HEK293 (cell line): ENCODE results near the gene BRWD1.

Experiments used
- CTCF ChIA-PET: fragments of 350-600 bp; formaldehyde crosslinking; extraction: SDS; loops from one replicate; lab custom pipeline; 2021; ENCODE audit warnings: antibody characterized with exemption; lab: Yijun Ruan, JAX
- POLR2A ChIA-PET: fragments of 300-600 bp; formaldehyde crosslinking; extraction: SDS; loops from one replicate; lab custom pipeline; 2020; ENCODE audit warnings: antibody characterized with exemption, inconsistent platforms; lab: Yijun Ruan, JAX
- H3K27ac ChIP-seq: fragments of 200-500 bp; sonication (Bioruptor generic); 2 replicates; pipeline ENCODE4 v1.5.1; 2014; ENCODE audit warnings: low read depth, low read length, control low read depth, inconsistent platforms; ENCODE audit errors: extremely low read depth
- H3K36me3 ChIP-seq, 2 experiments: fragments of 200-500 bp in 1 of 2; sonication (Bioruptor generic) in 1 of 2; 1 replicate in 1 of 2; 2 replicates in 1 of 2; pipeline ENCODE4 v1.5.1; 2014 to 2017; ENCODE audit warnings: inconsistent platforms in 2 of 2, low read length in 2 of 2; ENCODE audit not compliant: control insufficient read depth in 2 of 2, insufficient read depth in 1 of 2
- H3K4me1 ChIP-seq: fragments of 200-500 bp; sonication (Bioruptor generic); 2 replicates; pipeline ENCODE4 v1.5.1; 2014; ENCODE audit warnings: mild to moderate bottlenecking, low read length, inconsistent platforms; ENCODE audit not compliant: control insufficient read depth, insufficient read depth
- H3K4me3 ChIP-seq: 2 replicates; pipeline ENCODE4 v1.5.1; 2011; ENCODE audit warnings: low read depth, mild to moderate bottlenecking, control low read depth, low read length, moderate library complexity
- H3K9me3 ChIP-seq: fragments of 200-500 bp; sonication (Bioruptor generic); 2 replicates; pipeline ENCODE4 v1.5.1; 2014; ENCODE audit warnings: low read depth, low read length, inconsistent platforms; ENCODE audit not compliant: control insufficient read depth, insufficient read depth
- AEBP2 ChIP-seq: fragments of 450-650 bp; formaldehyde crosslinking; IDR thresholded peaks from 2 replicates; pipeline ENCODE4 v1.5.1; 2016; ENCODE audit warnings: missing biosample characterization, missing genetic modification characterization, borderline replicate concordance
- BCL11B ChIP-seq: fragments of 450-650 bp; formaldehyde crosslinking; IDR thresholded peaks from 2 replicates; pipeline ENCODE4 v1.5.1; 2016; ENCODE audit warnings: low read depth, missing biosample characterization, missing genetic modification characterization
- EGR2 ChIP-seq: fragments of 450-650 bp; formaldehyde crosslinking; IDR thresholded peaks from 2 replicates; pipeline ENCODE4 v1.5.1; 2016; ENCODE audit warnings: low read depth, missing biosample characterization, missing genetic modification characterization
- GFI1B ChIP-seq: fragments of 450-650 bp; formaldehyde crosslinking; IDR thresholded peaks from 2 replicates; pipeline ENCODE4 v1.5.1; 2016; ENCODE audit warnings: missing biosample characterization, missing genetic modification characterization
- GLIS2 ChIP-seq: fragments of 450-650 bp; formaldehyde crosslinking; IDR thresholded peaks from 2 replicates; pipeline ENCODE4 v1.5.1; 2016; ENCODE audit warnings: missing biosample characterization, missing genetic modification characterization
- HOXD13 ChIP-seq: sonication (generic); formaldehyde crosslinking; IDR thresholded peaks from 2 replicates; pipeline ENCODE4 v1.8.0; 2022; ENCODE audit warnings: missing genetic modification reagents, borderline replicate concordance
- MEIS1 ChIP-seq: sonication (generic); formaldehyde crosslinking; IDR thresholded peaks from 2 replicates; pipeline ENCODE4 v1.8.1; 2022; ENCODE audit warnings: missing genetic modification reagents, mild to moderate bottlenecking, borderline replicate concordance
- MYNN ChIP-seq: fragments of 450-650 bp; formaldehyde crosslinking; IDR thresholded peaks from 2 replicates; pipeline ENCODE4 v1.5.1; 2016; ENCODE audit warnings: missing biosample characterization, missing genetic modification characterization, borderline replicate concordance
- PRDM1 ChIP-seq: fragments of 450-650 bp; formaldehyde crosslinking; IDR thresholded peaks from 2 replicates; pipeline ENCODE4; 2016; ENCODE audit warnings: missing biosample characterization, missing genetic modification characterization
- ZEB2 ChIP-seq: fragments of 450-650 bp; formaldehyde crosslinking; IDR thresholded peaks from 2 replicates; pipeline ENCODE4 v1.5.1; 2016; ENCODE audit warnings: missing biosample characterization, missing genetic modification characterization
- ZNF169 ChIP-seq: fragments of 450-650 bp; formaldehyde crosslinking; IDR thresholded peaks from 2 replicates; pipeline ENCODE4 v1.5.1; 2016; ENCODE audit warnings: missing biosample characterization, missing genetic modification characterization
- ZNF174 ChIP-seq: fragments of 450-650 bp; formaldehyde crosslinking; IDR thresholded peaks from 2 replicates; pipeline ENCODE4 v1.5.0; 2017; ENCODE audit warnings: missing biosample characterization, mild to moderate bottlenecking, missing genetic modification characterization
- ZNF280C ChIP-seq: fragments of 450-650 bp; formaldehyde crosslinking; IDR thresholded peaks from 2 replicates; pipeline ENCODE4 v1.5.1; 2016; ENCODE audit warnings: missing biosample characterization, missing genetic modification characterization
- ZNF311 ChIP-seq: fragments of 450-650 bp; formaldehyde crosslinking; IDR thresholded peaks from 2 replicates; pipeline ENCODE4 v1.5.1; 2017; ENCODE audit warnings: missing biosample characterization, missing genetic modification characterization, borderline replicate concordance
- ZNF341 ChIP-seq: fragments of 450-650 bp; formaldehyde crosslinking; IDR thresholded peaks from 2 replicates; pipeline ENCODE4; 2016; ENCODE audit warnings: low read depth, missing biosample characterization, missing genetic modification characterization
- ZNF416 ChIP-seq: fragments of 450-650 bp; formaldehyde crosslinking; IDR thresholded peaks from 2 replicates; pipeline ENCODE4 v1.5.1; 2016; ENCODE audit warnings: missing biosample characterization, missing genetic modification characterization
- ZNF585B ChIP-seq: fragments of 450-650 bp; formaldehyde crosslinking; IDR thresholded peaks from 2 replicates; pipeline ENCODE4 v1.5.1; 2016; ENCODE audit warnings: missing biosample characterization, missing genetic modification characterization
- ZNF777 ChIP-seq: fragments of 450-650 bp; formaldehyde crosslinking; IDR thresholded peaks from 2 replicates; pipeline ENCODE4 v1.5.1; 2017; ENCODE audit warnings: missing biosample characterization, missing genetic modification characterization, borderline replicate concordance
- ZSCAN4 ChIP-seq: fragments of 450-650 bp; formaldehyde crosslinking; IDR thresholded peaks from 2 replicates; pipeline ENCODE4 v1.5.1; 2017; ENCODE audit warnings: missing biosample characterization, missing genetic modification characterization
- TF ChIP-seq, protein P1 (sequence below): fragments of 450-650 bp; formaldehyde crosslinking; IDR thresholded peaks from 2 replicates; pipeline ENCODE4 v1.5.1; 2016; ENCODE audit warnings: missing biosample characterization, missing genetic modification characterization
- TF ChIP-seq, protein P2 (sequence below): fragments of 450-650 bp; formaldehyde crosslinking; IDR thresholded peaks from 2 replicates; pipeline ENCODE4 v1.5.1; 2017; ENCODE audit warnings: missing biosample characterization, missing genetic modification characterization

BRWD1 gene

GRCh38 chr21:39296891-39297290 is 16.5 kb downstream of the BRWD1 start (continued):
- no peak for TF ChIP-seq ZSCAN4 (tag by site-specific recombination)
- TF ChIP-seq GLIS2 (tag by site-specific recombination) = no peak
- TF ChIP-seq ZNF777 = no peak
- no peak for TF ChIP-seq ZNF341 (tag by site-specific recombination)
- no peak for TF ChIP-seq MYNN (tag by site-specific recombination)
- no peak for TF ChIP-seq ZNF311 (tag by site-specific recombination)

DNA sequence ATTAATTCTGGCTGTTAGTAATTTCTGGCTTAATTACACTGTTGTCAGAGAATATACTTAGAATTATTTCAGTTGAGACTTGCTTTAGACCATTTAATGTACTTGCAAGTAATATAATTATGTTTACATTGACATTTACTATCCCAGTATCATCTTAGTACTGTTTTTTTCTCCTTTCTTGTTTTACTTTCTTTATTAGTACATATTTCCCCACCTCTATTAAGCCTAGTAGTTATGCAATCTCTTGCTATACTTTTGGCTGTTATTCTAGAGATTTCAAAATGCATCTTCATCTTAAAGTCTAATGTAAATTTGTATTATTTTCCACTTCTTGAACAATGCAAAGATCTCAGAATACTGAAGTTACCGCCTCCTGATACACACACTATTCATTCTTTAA is 24.4 kb downstream of the BRWD1 start:
- no peaks in the 10 kb centered on the region for H3K4me1 ChIP-seq
- peaks cover 68 to 84% of the 10 kb centered on the region in 2 experiments for H3K36me3 ChIP-seq
- H3K4me3 ChIP-seq = no peak overlapping the region
- ChIA-PET CTCF (no interaction called here), POLR2A (interaction anchor here (0.7 kb wide), 1 partner anchor 16 kb away, joined by 3 read pairs; no protein-coding TSS in a partner anchor)
- no peaks in the 10 kb centered on the region; the same call in 1 of the 2 replicates for H3K9me3 ChIP-seq
- no peak overlapping the region for H3K27ac ChIP-seq
- no peak for TF ChIP-seq ZNF174 (tag by site-specific recombination)
- TF ChIP-seq, all 188 proteins: peak for 0

DNA sequence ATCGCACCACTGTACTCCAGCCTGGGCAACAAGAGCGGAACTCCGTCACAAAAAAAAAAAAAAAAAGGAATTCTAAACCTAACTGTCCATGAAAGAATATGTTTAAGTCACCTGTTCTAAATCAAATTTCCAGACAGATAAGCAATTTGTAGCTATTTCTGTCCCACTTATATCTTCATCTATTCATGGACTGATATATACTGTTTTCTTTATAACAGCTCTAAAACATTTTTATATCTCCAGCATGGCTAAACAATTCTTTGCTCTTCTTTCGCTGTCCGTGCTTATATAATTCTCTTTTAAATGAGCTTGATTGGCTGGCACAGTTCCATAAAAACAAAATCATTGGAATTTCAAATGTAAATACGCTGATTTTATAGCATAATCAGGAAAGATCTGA is 30.5 kb downstream of the BRWD1 start:
- Histone ChIP-seq H3K4me1 (no peaks in the 10 kb centered on the region), H3K36me3 (peaks cover 26 to 61% of the 10 kb centered on the region in 2 experiments), H3K9me3 (no peaks in the 10 kb centered on the region), H3K4me3 (no peak overlapping the region), H3K27ac (no peak overlapping the region)
- TF ChIP-seq HOXD13 (CRISPR knock-in tag) = no peak
- TF ChIP-seq GFI1B (tag by site-specific recombination) = no peak
- TF ChIP-seq, protein P1, sequence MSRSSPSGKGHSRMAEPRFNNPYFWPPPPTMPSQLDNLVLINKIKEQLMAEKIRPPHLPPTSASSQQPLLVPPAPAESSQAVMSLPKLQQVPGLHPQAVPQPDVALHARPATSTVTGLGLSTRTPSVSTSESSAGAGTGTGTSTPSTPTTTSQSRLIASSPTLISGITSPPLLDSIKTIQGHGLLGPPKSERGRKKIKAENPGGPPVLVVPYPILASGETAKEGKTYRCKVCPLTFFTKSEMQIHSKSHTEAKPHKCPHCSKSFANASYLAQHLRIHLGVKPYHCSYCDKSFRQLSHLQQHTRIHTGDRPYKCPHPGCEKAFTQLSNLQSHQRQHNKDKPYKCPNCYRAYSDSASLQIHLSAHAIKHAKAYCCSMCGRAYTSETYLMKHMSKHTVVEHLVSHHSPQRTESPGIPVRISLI (tag by site-specific recombination) = no peak
- no peak for TF ChIP-seq ZEB2 (tag by site-specific recombination)
- ChIA-PET CTCF (interaction anchor here (0.6 to 1.0 kb wide), 2 partner anchors 19 to 1558 kb away, joined by 3 read pairs; no protein-coding TSS in a partner anchor), POLR2A (no interaction called here)

DNA sequence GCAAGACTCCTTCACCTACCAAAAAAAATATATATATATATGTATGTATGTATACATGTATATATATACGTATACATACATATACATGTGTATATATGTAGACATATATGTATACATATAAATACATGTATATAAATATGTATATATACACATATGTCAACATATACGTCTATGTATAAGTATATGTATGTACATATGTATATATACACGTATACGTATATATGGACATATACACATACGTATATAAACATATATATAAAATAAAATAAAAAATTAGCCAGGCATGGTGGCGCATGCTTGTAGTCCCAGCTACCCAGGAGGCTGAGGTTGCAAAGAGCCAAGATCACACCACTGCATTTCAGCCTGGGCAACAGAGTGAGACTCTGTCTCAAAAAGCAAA is 31.6 kb downstream of the BRWD1 start:
- no peaks in the 10 kb centered on the region for H3K9me3 ChIP-seq
- POLR2A ChIA-PET = no interaction called here
- no peak overlapping the region for H3K4me3 ChIP-seq
- H3K36me3 ChIP-seq = peaks cover 31 to 60% of the 10 kb centered on the region in 2 experiments
- CTCF ChIA-PET = interaction anchor here (0.6 to 1.0 kb wide), 3 partner anchors 20 to 159 kb away, joined by 3 read pairs; no protein-coding TSS in a partner anchor
- H3K4me1 ChIP-seq = no peaks in the 10 kb centered on the region
- H3K27ac ChIP-seq = no peak overlapping the region
- TF ChIP-seq ZNF416 (tag by site-specific recombination) (no peak), PRDM1 (no peak), ZNF585B (tag by site-specific recombination) (no peak), ZNF169 (tag by site-specific recombination) (no peak), ZNF777 (no peak), EGR2 (tag by site-specific recombination) (no peak), ZNF280C (tag by site-specific recombination) (no peak), MEIS1 (CRISPR knock-in tag) (no peak), AEBP2 (tag by site-specific recombination) (no peak), BCL11B (tag by site-specific recombination) (no peak)
- TF ChIP-seq, protein P2, sequence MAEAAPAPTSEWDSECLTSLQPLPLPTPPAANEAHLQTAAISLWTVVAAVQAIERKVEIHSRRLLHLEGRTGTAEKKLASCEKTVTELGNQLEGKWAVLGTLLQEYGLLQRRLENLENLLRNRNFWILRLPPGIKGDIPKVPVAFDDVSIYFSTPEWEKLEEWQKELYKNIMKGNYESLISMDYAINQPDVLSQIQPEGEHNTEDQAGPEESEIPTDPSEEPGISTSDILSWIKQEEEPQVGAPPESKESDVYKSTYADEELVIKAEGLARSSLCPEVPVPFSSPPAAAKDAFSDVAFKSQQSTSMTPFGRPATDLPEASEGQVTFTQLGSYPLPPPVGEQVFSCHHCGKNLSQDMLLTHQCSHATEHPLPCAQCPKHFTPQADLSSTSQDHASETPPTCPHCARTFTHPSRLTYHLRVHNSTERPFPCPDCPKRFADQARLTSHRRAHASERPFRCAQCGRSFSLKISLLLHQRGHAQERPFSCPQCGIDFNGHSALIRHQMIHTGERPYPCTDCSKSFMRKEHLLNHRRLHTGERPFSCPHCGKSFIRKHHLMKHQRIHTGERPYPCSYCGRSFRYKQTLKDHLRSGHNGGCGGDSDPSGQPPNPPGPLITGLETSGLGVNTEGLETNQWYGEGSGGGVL (tag by site-specific recombination) = no peak
